SK-N-SH (cell line): ENCODE measurements around the gene ASTN2.

Source experiments
- CTCF ChIP-seq: fragments of 200-600 bp; sonication (generic); IDR thresholded peaks from 2 replicates; pipeline ENCODE4 v1.6.1; 2017; ENCODE audit warnings: antibody characterized with exemption, mild to moderate bottlenecking, moderate library complexity
- EZH2phosphoT487 ChIP-seq: fragments of 200-600 bp; sonication (generic); IDR thresholded peaks from 2 replicates; pipeline ENCODE4 v1.6.1; 2017; ENCODE audit warnings: low read depth, mixed run types, mild to moderate bottlenecking, antibody characterized with exemption, moderate library complexity, borderline replicate concordance
- MAX ChIP-seq: IDR thresholded peaks from 2 replicates; pipeline ENCODE4 v1.4.0; 2012; ENCODE audit warnings: low read depth
- MXI1 ChIP-seq: IDR thresholded peaks from 2 replicates; pipeline ENCODE4 v1.6.1; 2012; ENCODE audit warnings: mild to moderate bottlenecking, low read depth, low read length, improper control_type of control experiment
- NRF1 ChIP-seq: IDR thresholded peaks from 2 replicates; pipeline ENCODE4 v1.6.1; 2012; ENCODE audit warnings: low read depth, mild to moderate bottlenecking, low read length
- RAD21 ChIP-seq: IDR thresholded peaks from 2 replicates; pipeline ENCODE4 v1.6.1; 2012; ENCODE audit warnings: mild to moderate bottlenecking, low read length
- RFX5 ChIP-seq: IDR thresholded peaks from 2 replicates; pipeline ENCODE4 v1.6.1; 2012; ENCODE audit warnings: mild to moderate bottlenecking, improper control_type of control experiment, low read length
- TAF1 ChIP-seq: IDR thresholded peaks from 2 replicates; pipeline ENCODE4 v1.6.1; 2012; ENCODE audit warnings: low read depth, mild to moderate bottlenecking, low read length, moderate library complexity, borderline replicate concordance
- USF2 ChIP-seq: fragments of 150-350 bp; IDR thresholded peaks from 2 replicates; pipeline ENCODE4 v1.6.1; 2017; ENCODE audit warnings: antibody characterized with exemption, low read length, low read depth, borderline replicate concordance
- ZBTB33 ChIP-seq: IDR thresholded peaks from 2 replicates; pipeline ENCODE4 v1.4.0; 2012; ENCODE audit warnings: low read depth, borderline replicate concordance

GRCh38 chr9:116765011-116765410, 649.8 kb downstream of the ASTN2 start:
- TF ChIP-seq MAX (no peak), RFX5 (no peak), NRF1 (no peak), CTCF (no peak), USF2 (no peak), ZBTB33 (no peak), TAF1 (no peak), EZH2phosphoT487 (no peak), MXI1 (no peak), RAD21 (no peak)
